Loucy (cell line): ENCODE results near the gene PEAK1.

Source experiments
- H2AFZ ChIP-seq: fragments of 200-600 bp; sonication (generic); 2 replicates; pipeline ENCODE4 v1.6.0; 2016; ENCODE audit warnings: antibody characterized with exemption, mild to moderate bottlenecking, low read length, moderate library complexity
- H3F3A ChIP-seq: fragments of 200-600 bp; 2 replicates; pipeline ENCODE4 v1.6.0; 2016; ENCODE audit warnings: antibody characterized with exemption, low read depth, mild to moderate bottlenecking
- H3K27me3 ChIP-seq: fragments of 200-600 bp; sonication (generic); 2 replicates; pipeline ENCODE4 v1.6.1; 2014; ENCODE audit warnings: low read length, mild to moderate bottlenecking; ENCODE audit not compliant: insufficient read depth, poor library complexity, severe bottlenecking
- H3K36me3 ChIP-seq: fragments of 200-600 bp; sonication (generic); 2 replicates; pipeline ENCODE4 v1.6.1; 2016; ENCODE audit warnings: low read length; ENCODE audit not compliant: insufficient read depth
- H3K4me1 ChIP-seq: fragments of 200-600 bp; sonication (generic); 2 replicates; pipeline ENCODE4 v1.5.1; 2014; ENCODE audit warnings: low read length, mild to moderate bottlenecking; ENCODE audit not compliant: insufficient read depth, poor library complexity, severe bottlenecking
- H3K4me2 ChIP-seq: fragments of 200-600 bp; sonication (generic); 2 replicates; pipeline ENCODE4 v1.6.0; 2014; ENCODE audit warnings: antibody characterized with exemption, low read length, low read depth, mild to moderate bottlenecking; ENCODE audit not compliant: poor library complexity, severe bottlenecking
- H3K4me3 ChIP-seq: fragments of 200-600 bp; sonication (generic); 2 replicates; pipeline ENCODE4 v1.5.1; 2014; ENCODE audit warnings: low read length, mild to moderate bottlenecking, mixed read lengths; ENCODE audit not compliant: poor library complexity, severe bottlenecking
- H3K79me2 ChIP-seq: fragments of 200-600 bp; sonication (generic); 2 replicates; pipeline ENCODE4 v1.6.1; 2014; ENCODE audit warnings: low read length; ENCODE audit not compliant: insufficient read depth
- H3K9ac ChIP-seq: fragments of 200-600 bp; sonication (generic); 2 replicates; pipeline ENCODE4 v1.6.0; 2014; ENCODE audit warnings: mild to moderate bottlenecking, low read depth, low read length, moderate library complexity; ENCODE audit not compliant: poor library complexity, severe bottlenecking
- H3K9me2 ChIP-seq: fragments of 200-600 bp; sonication (generic); replicated peaks from 2 replicates; pipeline ENCODE4 v1.6.1; 2016; ENCODE audit warnings: low read depth, low read length, mixed read lengths
- H3K9me3 ChIP-seq: fragments of 200-600 bp; sonication (generic); 2 replicates; pipeline ENCODE4 v1.6.1; 2014; ENCODE audit warnings: mild to moderate bottlenecking, antibody characterized with exemption, low read length, low read depth; ENCODE audit not compliant: insufficient read depth
- H4K20me1 ChIP-seq: fragments of 200-600 bp; sonication (generic); 2 replicates; pipeline ENCODE4 v1.6.0; 2014; ENCODE audit warnings: antibody characterized with exemption, low read length, mild to moderate bottlenecking; ENCODE audit not compliant: insufficient read depth, poor library complexity, severe bottlenecking
- EZH2phosphoT487 ChIP-seq: fragments of 200-600 bp; IDR thresholded peaks from 2 replicates; pipeline ENCODE4 v1.6.1; 2018; ENCODE audit warnings: antibody characterized with exemption, mild to moderate bottlenecking, moderate library complexity, borderline replicate concordance
- TF ChIP-seq, protein P1 (sequence below): fragments of 200-600 bp; sonication (generic); conservative IDR thresholded peaks from 2 replicates; pipeline ENCODE4 v1.5.1; 2014; ENCODE audit warnings: mild to moderate bottlenecking, antibody characterized with exemption, low read length

The PEAK1 gene

DNA sequence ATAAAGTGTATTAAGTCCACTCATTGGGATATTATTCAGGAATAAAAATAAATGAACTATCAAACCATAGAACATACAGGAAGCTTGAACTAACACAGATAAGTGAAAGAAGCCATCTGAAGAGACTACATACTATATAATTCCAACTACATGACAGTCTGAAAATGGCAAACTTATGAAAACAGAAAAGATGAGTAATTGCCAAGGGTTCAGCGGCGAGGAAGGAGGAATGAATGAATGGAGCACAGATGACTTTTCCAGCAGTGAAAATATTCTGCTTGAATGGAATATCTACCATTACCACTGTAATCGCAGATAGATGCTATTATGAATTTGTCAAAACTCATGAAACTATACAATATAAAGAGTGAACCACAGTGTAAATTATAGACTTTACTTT, 79.7 kb downstream of the PEAK1 start:
- Histone ChIP-seq H4K20me1 (no peaks in the 10 kb centered on the region), H3K4me3 (no peak overlapping the region), H3K79me2 (no peaks in the 10 kb centered on the region), H3K27me3 (no peaks in the 10 kb centered on the region), H3K9ac (no peak overlapping the region), H2AFZ (no peak overlapping the region), H3K9me3 (peaks cover 3% of the 10 kb centered on the region; the same call in 1 of the 2 replicates), H3K4me1 (no peaks in the 10 kb centered on the region), H3K36me3 (no peaks in the 10 kb centered on the region), H3K4me2 (no peak overlapping the region), H3F3A (no peaks in the 10 kb centered on the region), H3K9me2 (no peaks in the 10 kb centered on the region)
- TF ChIP-seq EZH2phosphoT487, result no peak
- TF ChIP-seq, protein P1, sequence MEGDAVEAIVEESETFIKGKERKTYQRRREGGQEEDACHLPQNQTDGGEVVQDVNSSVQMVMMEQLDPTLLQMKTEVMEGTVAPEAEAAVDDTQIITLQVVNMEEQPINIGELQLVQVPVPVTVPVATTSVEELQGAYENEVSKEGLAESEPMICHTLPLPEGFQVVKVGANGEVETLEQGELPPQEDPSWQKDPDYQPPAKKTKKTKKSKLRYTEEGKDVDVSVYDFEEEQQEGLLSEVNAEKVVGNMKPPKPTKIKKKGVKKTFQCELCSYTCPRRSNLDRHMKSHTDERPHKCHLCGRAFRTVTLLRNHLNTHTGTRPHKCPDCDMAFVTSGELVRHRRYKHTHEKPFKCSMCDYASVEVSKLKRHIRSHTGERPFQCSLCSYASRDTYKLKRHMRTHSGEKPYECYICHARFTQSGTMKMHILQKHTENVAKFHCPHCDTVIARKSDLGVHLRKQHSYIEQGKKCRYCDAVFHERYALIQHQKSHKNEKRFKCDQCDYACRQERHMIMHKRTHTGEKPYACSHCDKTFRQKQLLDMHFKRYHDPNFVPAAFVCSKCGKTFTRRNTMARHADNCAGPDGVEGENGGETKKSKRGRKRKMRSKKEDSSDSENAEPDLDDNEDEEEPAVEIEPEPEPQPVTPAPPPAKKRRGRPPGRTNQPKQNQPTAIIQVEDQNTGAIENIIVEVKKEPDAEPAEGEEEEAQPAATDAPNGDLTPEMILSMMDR, result no peak

DNA sequence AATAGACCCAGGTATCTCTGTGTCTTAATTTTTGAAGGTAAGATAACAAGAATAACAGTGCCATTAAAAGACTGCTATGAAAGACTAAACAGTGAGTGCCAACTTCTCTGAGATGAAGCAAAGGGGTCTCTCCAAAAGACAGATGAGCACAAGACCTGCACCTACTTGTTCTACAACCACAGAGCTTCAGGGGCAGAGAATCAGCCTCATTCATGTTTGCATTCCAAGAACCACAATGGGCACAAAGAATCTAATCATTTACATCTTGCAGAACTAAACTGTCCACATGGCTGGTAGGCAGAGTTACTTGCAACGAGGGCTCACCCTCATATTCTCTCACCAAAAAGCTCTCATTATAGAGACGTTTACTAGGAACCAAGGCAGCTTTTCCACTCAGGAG, 83.9 kb downstream of the PEAK1 start:
- H3K36me3 ChIP-seq, result no peaks in the 10 kb centered on the region
- no peak overlapping the region for H3K4me2 ChIP-seq
- no peak overlapping the region for H3K9ac ChIP-seq
- no peak for TF ChIP-seq EZH2phosphoT487
- TF ChIP-seq, protein P1, result no peak
- H3F3A ChIP-seq, result no peaks in the 10 kb centered on the region
- no peak overlapping the region for H2AFZ ChIP-seq
- no peaks in the 10 kb centered on the region; the same call in 1 of the 2 replicates for H3K9me3 ChIP-seq
- H4K20me1 ChIP-seq, result no peaks in the 10 kb centered on the region
- H3K9me2 ChIP-seq, result no peaks in the 10 kb centered on the region
- H3K27me3 ChIP-seq, result no peaks in the 10 kb centered on the region
- H3K4me3 ChIP-seq, result no peak overlapping the region
- no peaks in the 10 kb centered on the region for H3K79me2 ChIP-seq
- peaks cover 4% of the 10 kb centered on the region for H3K4me1 ChIP-seq

DNA sequence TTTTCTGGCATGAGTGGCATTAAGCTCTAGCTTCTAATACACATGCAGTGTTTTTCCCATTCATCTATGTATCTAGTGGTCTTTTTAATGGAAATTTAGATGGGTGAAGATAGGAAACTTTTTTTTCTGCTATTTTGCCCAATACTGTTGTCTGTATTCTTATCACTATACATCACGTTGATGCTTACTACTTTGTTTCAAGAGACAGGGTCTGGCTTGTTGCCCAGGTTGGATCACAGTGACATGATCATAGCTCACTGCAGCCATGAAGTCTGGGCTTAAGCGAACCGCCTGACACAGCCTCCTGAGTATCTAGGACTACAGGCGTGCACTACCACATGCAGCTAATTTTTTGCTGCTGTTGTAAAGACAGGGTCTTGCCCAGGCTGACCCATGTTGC, 84.6 kb downstream of the PEAK1 start:
- H3K36me3 ChIP-seq, result no peaks in the 10 kb centered on the region
- H3K4me2 ChIP-seq, result no peak overlapping the region
- H3K9ac ChIP-seq, result no peak overlapping the region
- H3K4me3 ChIP-seq, result no peak overlapping the region
- no peak overlapping the region for H2AFZ ChIP-seq
- peaks cover 4% of the 10 kb centered on the region for H3K4me1 ChIP-seq
- H3K9me2 ChIP-seq, result no peaks in the 10 kb centered on the region
- TF ChIP-seq EZH2phosphoT487, result no peak
- TF ChIP-seq, protein P1, result no peak
- no peaks in the 10 kb centered on the region for H4K20me1 ChIP-seq
- no peaks in the 10 kb centered on the region for H3K79me2 ChIP-seq
- no peaks in the 10 kb centered on the region for H3K27me3 ChIP-seq
- H3K9me3 ChIP-seq, result no peaks in the 10 kb centered on the region
- H3F3A ChIP-seq, result no peaks in the 10 kb centered on the region
